ENCODE results near the gene CCDC174.

DNA sequence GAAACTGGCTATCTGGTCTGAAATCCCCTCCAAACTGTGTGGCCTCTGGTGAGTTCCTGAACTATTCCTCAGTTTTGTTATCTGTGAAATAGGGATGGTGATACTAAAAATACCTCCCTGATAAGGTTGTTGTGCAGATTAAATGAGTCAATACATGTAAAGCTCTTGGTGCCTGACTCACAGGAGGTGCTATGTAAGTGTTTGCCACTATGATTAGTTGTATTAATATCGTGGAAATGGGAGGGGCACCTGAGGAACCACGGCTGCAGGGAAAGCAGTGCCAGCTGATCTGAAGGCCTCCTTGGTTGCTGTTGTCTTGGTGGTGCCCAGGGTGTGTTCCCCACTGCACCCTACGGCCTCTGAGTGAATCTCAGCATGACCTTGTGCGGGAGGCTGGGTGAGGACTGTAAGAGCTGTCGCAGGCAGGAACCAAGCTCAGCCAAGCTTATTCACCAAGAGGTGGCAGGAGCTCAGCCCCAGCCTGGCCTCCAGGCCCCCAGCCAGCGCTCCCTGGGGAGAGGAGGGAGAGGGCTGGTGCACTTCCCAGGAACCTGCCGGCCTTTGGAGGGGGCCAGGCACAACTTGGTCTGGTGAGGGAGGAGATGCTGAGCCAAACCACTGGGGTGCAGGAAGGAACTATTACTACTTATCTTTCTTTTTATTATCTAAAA is 44.8 kb upstream of the CCDC174 start:
- TF ChIP-seq TAF1 (conservative IDR thresholded peaks at IDR 0.05) = no peak
- no peak for TF ChIP-seq CTCF (IDR thresholded peaks at IDR 0.05; ENCODE audit: low read depth, low read length, missing input control)
- no peak for TF ChIP-seq FOXA1 (IDR thresholded peaks at IDR 0.05)
- TF ChIP-seq GABPA (IDR thresholded peaks at IDR 0.05 in 1 of 2, conservative IDR thresholded peaks at IDR 0.05 in 1 of 2) = no peak
- no peak for TF ChIP-seq MAX (IDR thresholded peaks at IDR 0.05)
- TF ChIP-seq RAD21 (IDR thresholded peaks at IDR 0.05) = no peak

All from liver (tissue), 3 donors.